Prostate gland (tissue), 2 donors: ENCODE data around the gene IFI44. TPM values are rescaled to one million over a fixed set of nuclear protein-coding genes. Genes with fewer than 3 reads are reported as not detected.

Source experiments
- DNase-seq: peaks from one replicate; pipeline ENCODE4 v3.0.0-alpha.2; 2019; ENCODE audit warnings: low spot score
- H3K27ac ChIP-seq, 2 donors: fragments of 200-600 bp; sonication (generic); 2 replicates each; pipeline ENCODE4 v1.5.1; 2017 to 2019
- H3K27me3 ChIP-seq: fragments of 200-600 bp; sonication (generic); replicated peaks from 2 replicates; pipeline ENCODE4 v1.5.1; 2019; ENCODE audit not compliant: insufficient read depth
- H3K36me3 ChIP-seq, 2 donors: fragments of 200-600 bp; sonication (generic); 1 replicate in 1 of 2; 2 replicates in 1 of 2; pipeline versions ENCODE4 v1.5.1 to v1.8.1; 2017 to 2019
- H3K4me1 ChIP-seq: fragments of 200-600 bp; sonication (generic); replicated peaks from 2 replicates; pipeline ENCODE4 v1.5.1; 2019
- H3K4me3 ChIP-seq, 2 donors: fragments of 200-600 bp; sonication (generic); 2 replicates each; pipeline ENCODE4 v1.5.1; 2017 to 2019
- H3K9me3 ChIP-seq: fragments of 200-600 bp; sonication (generic); 2 replicates; pipeline ENCODE4 v1.5.1; 2017
- POLR2A ChIP-seq: fragments of 450-650 bp; IDR thresholded peaks from one replicate; pipeline ENCODE4 v1.6.1; 2016; ENCODE audit warnings: antibody characterized with exemption, mild to moderate bottlenecking
- POLR2AphosphoS5 ChIP-seq: sonication (generic); formaldehyde crosslinking; IDR thresholded peaks from one replicate; pipeline ENCODE4 v1.6.1; 2017; ENCODE audit warnings: antibody characterized with exemption
- WGBS: methylation state at CpG from one replicate; pipeline ENCODE4 v1.1.5; 2018; 5-methylcytosine and 5-hydroxymethylcytosine counted together
- intact Hi-C: fragments of 100-400 bp; cut with DNase I; formaldehyde crosslinking; loops from one replicate; pipeline ENCODE4 v1.14.2; 2022
- total RNA-seq, 2 donors: library from RNA; depleted of rRNA; stranded (reverse); fragments of >200 nt; gene quantifications; one replicate each; pipeline ENCODE4 v1.1.0, GENCODE V29; 2016
- TF ChIP-seq, protein P1 (sequence below), 4 experiments: fragments of 200-600 bp in 2 of 4; fragments of 450-650 bp in 2 of 4; sonication (generic) in 2 of 4; IDR thresholded peaks; 1 replicate in 3 of 4; 2 replicates in 1 of 4; pipeline ENCODE4 v1.5.1; 2016 to 2019; ENCODE audit warnings: antibody characterized with exemption in 4 of 4, mild to moderate bottlenecking in 2 of 4, moderate library complexity in 2 of 4

IFI44 gene
- total RNA-seq, 2 donors from 2014 or later: 5.3 to 23.9 TPM

GRCh38 chr1:78672428-78672827, 22.8 kb downstream of the IFI44 start:
- Histone ChIP-seq H3K9me3 (no peaks in the 10 kb centered on the region), H3K27me3 (no peaks in the 10 kb centered on the region), H3K4me3 (no peak overlapping the region), H3K4me1 (no peaks in the 10 kb centered on the region), H3K27ac (no peak overlapping the region), H3K36me3 (no peaks in the 10 kb centered on the region)
- TF ChIP-seq, protein P1, sequence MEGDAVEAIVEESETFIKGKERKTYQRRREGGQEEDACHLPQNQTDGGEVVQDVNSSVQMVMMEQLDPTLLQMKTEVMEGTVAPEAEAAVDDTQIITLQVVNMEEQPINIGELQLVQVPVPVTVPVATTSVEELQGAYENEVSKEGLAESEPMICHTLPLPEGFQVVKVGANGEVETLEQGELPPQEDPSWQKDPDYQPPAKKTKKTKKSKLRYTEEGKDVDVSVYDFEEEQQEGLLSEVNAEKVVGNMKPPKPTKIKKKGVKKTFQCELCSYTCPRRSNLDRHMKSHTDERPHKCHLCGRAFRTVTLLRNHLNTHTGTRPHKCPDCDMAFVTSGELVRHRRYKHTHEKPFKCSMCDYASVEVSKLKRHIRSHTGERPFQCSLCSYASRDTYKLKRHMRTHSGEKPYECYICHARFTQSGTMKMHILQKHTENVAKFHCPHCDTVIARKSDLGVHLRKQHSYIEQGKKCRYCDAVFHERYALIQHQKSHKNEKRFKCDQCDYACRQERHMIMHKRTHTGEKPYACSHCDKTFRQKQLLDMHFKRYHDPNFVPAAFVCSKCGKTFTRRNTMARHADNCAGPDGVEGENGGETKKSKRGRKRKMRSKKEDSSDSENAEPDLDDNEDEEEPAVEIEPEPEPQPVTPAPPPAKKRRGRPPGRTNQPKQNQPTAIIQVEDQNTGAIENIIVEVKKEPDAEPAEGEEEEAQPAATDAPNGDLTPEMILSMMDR (IDR thresholded peaks at IDR 0.05): no peak
- no peak for TF ChIP-seq POLR2AphosphoS5
- no peak for TF ChIP-seq POLR2A
- no peak for DNase-seq
- 69% methylated on average over 1 of the region's 1 CpG for WGBS
- intact Hi-C loops: loop anchor here (10.0 kb wide), 1 partner anchor 528 kb away; no protein-coding TSS in a partner anchor

- Histone ChIP-seq H3K9me3 (no peaks in the 10 kb centered on the region), H3K4me1 (no peaks in the 10 kb centered on the region), H3K27me3 (no peaks in the 10 kb centered on the region), H3K36me3 (no peaks in the 10 kb centered on the region), H3K4me3 (no peak overlapping the region), H3K27ac (no peak overlapping the region)
- no peak for TF ChIP-seq POLR2A
- no peak for TF ChIP-seq POLR2AphosphoS5
- TF ChIP-seq, protein P1 (IDR thresholded peaks at IDR 0.05): no peak
- DNase-seq: no peak
- 96% methylated on average over 5 of the region's 5 CpGs for WGBS
- intact Hi-C loops: loop anchor here (10.0 kb wide), 1 partner anchor 528 kb away; no protein-coding TSS in a partner anchor
Measured at GRCh38 chr1:78673120-78673519, 23.5 kb downstream of the IFI44 start.

- 41% methylated on average over 9 of the region's 9 CpGs for WGBS
- Histone ChIP-seq H3K27ac (no peak overlapping the region), H3K9me3 (no peaks in the 10 kb centered on the region), H3K4me1 (no peaks in the 10 kb centered on the region), H3K4me3 (no peak overlapping the region), H3K27me3 (no peaks in the 10 kb centered on the region), H3K36me3 (no peaks in the 10 kb centered on the region)
- intact Hi-C loops: loop anchor here (2.0 to 10.0 kb wide), 2 partner anchors 60 to 532 kb away; no protein-coding TSS in a partner anchor
- TF ChIP-seq, protein P1 (IDR thresholded peaks at IDR 0.05): peak; percentile 68 to 89 (median 83)
- no peak for TF ChIP-seq POLR2A
- TF ChIP-seq POLR2AphosphoS5: no peak
- peak; percentile 66 for DNase-seq
Measured at GRCh38 chr1:78676347-78676982, 26.8 kb downstream of the IFI44 start.

GRCh38 chr1:78676993-78677392, 27.4 kb downstream of the IFI44 start:
- TF ChIP-seq POLR2AphosphoS5 (no peak), POLR2A (no peak)
- TF ChIP-seq, protein P1 (IDR thresholded peaks at IDR 0.05): no peak
- no peaks in the 10 kb centered on the region for H3K9me3 ChIP-seq
- no peaks in the 10 kb centered on the region for H3K4me1 ChIP-seq
- H3K36me3 ChIP-seq: no peaks in the 10 kb centered on the region
- H3K27ac ChIP-seq: no peak overlapping the region
- 60% methylated on average over 3 of the region's 3 CpGs for WGBS
- no peak overlapping the region for H3K4me3 ChIP-seq
- intact Hi-C loops: loop anchor here (2.0 to 10.0 kb wide), 2 partner anchors 60 to 532 kb away; no protein-coding TSS in a partner anchor
- no peak for DNase-seq
- H3K27me3 ChIP-seq: no peaks in the 10 kb centered on the region

DNA sequence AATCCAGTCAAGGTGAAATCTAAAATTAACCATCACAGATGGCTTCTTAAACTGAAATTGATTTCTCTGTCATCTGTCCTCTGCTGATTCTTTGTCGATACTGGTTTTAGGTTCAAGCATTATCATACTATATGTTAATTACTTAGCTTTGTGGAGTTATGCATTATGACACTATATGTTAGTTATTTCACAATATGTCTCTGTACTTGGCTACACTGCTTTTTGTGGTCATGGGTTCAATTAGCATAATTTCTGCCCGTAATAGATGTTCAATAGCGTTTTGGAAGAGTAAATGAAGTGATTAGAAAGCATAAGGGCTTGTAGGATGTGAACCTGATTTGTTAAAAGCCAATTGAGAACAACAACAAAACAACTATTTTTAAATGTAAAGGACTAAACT, 28.2 kb downstream of the IFI44 start:
- H3K4me1 ChIP-seq: no peaks in the 10 kb centered on the region
- no peaks in the 10 kb centered on the region for H3K9me3 ChIP-seq
- H3K27me3 ChIP-seq: no peaks in the 10 kb centered on the region
- DNase-seq: no peak
- intact Hi-C loops: loop anchor here (2.0 to 10.0 kb wide), 2 partner anchors 61 to 533 kb away; no protein-coding TSS in a partner anchor
- no peak overlapping the region for H3K27ac ChIP-seq
- H3K36me3 ChIP-seq: no peaks in the 10 kb centered on the region
- no peak overlapping the region for H3K4me3 ChIP-seq
- no peak for TF ChIP-seq POLR2AphosphoS5
- TF ChIP-seq, protein P1 (IDR thresholded peaks at IDR 0.05): no peak
- no peak for TF ChIP-seq POLR2A
- WGBS: 97% methylated on average over 3 of the region's 3 CpGs
